Measurements from ENCODE around the gene PPP1R14D. TPM values are rescaled to one million over a fixed set of nuclear protein-coding genes. Genes with fewer than 3 reads are reported as not detected.
A peak's percentile ranks its signal among the peaks of the same experiment; 100 is the strongest.

PPP1R14D gene
- total RNA-seq, 1 experiment from 2014 or later: not detected

GRCh38 chr15:40772014-40772413, 56.5 kb downstream of the PPP1R14D start:
- TF ChIP-seq CTCF (conservative IDR thresholded peaks at IDR 0.05): no peak
- H2BK15ac ChIP-seq (ENCODE audit: low read depth, low read length): no peak overlapping the region
- H2AFZ ChIP-seq (ENCODE audit: low read length): no peak overlapping the region
- no peak overlapping the region for H3K4me2 ChIP-seq (ENCODE audit: insufficient read depth, insufficient read length, low read length)
- no peak overlapping the region for H3K23ac ChIP-seq (ENCODE audit: insufficient read length, low read depth, low read length)
- no peaks in the 10 kb centered on the region for H3K4me1 ChIP-seq (ENCODE audit: insufficient read depth, low read length)
- no peak overlapping the region for H3T11ph ChIP-seq (ENCODE audit: low read length)
- H3K79me2 ChIP-seq (ENCODE audit: insufficient read depth, low read length): no peaks in the 10 kb centered on the region
- no peak overlapping the region for H4K5ac ChIP-seq (ENCODE audit: insufficient read length, low read depth, low read length)
- no peaks in the 10 kb centered on the region for H3K23me2 ChIP-seq (ENCODE audit: insufficient read length, low read depth, low read length, poor library complexity, severe bottlenecking)
- Mint-ChIP-seq H3K4me3 (no peak overlapping the region), H3K9me3 (no peaks in the 10 kb centered on the region), H3K4me1 (peaks cover 3% of the 10 kb centered on the region in 2 experiments), H3K36me3 (ENCODE audit: insufficient read depth in 1 of 3, low read depth in 3 of 3) (peaks cover 11 to 47% (median 26%) of the 10 kb centered on the region in 3 experiments; a peak in 6 of 7 replicates), H3K27me3 (ENCODE audit: low read depth) (no peaks in the 10 kb centered on the region; the same call in 1 of the 2 replicates), H3K27ac (peak overlapping the region in 1 of 3 experiments; percentile 68; a peak in 1 of 7 replicates)
- H3K14ac ChIP-seq (ENCODE audit: insufficient read depth, low read length): no peak overlapping the region
- H2BK120ac ChIP-seq (ENCODE audit: low read depth, low read length, poor library complexity, severe bottlenecking): no peak overlapping the region
- H4K91ac ChIP-seq (ENCODE audit: insufficient read length, low read depth, low read length): no peak overlapping the region
- H2BK12ac ChIP-seq (ENCODE audit: insufficient read length, low read depth, low read length): no peak overlapping the region
- no peak overlapping the region for H3K4ac ChIP-seq (ENCODE audit: low read depth, low read length)
- no peak overlapping the region for H3K9ac ChIP-seq (ENCODE audit: extremely low read depth, insufficient read length, low read length)
- H3K27me3 ChIP-seq (ENCODE audit: insufficient read depth, low read length): no peaks in the 10 kb centered on the region
- no peak overlapping the region for H4K8ac ChIP-seq (replicated peaks; ENCODE audit: insufficient read length, low read depth, low read length)
- DNase-seq: no peak
- WGBS (ENCODE audit: extremely low coverage, insufficient read length, low lambda C conversion rate): no CpG with 5 or more reads among the region's 13 CpGs
- H3K27ac ChIP-seq (ENCODE audit: insufficient read length, low read depth, low read length): no peak overlapping the region
- H3K18ac ChIP-seq (ENCODE audit: insufficient read length, low read depth, low read length): no peak overlapping the region
- H2BK5ac ChIP-seq (ENCODE audit: insufficient read length, low read length): no peak overlapping the region
- H2AK5ac ChIP-seq (ENCODE audit: insufficient read length, low read length): no peak overlapping the region
- no peaks in the 10 kb centered on the region for H4K20me1 ChIP-seq (ENCODE audit: control insufficient read depth, insufficient read depth, insufficient read length)
- no peak overlapping the region for H3K56ac ChIP-seq (ENCODE audit: insufficient read length, low read depth, low read length)
- no peaks in the 10 kb centered on the region for H3K79me1 ChIP-seq (ENCODE audit: insufficient read depth, low read depth, low read length, poor library complexity, severe bottlenecking)
- no peak overlapping the region for H2BK20ac ChIP-seq (ENCODE audit: low read depth, low read length, poor library complexity, severe bottlenecking)
- no peaks in the 10 kb centered on the region for H3K9me3 ChIP-seq (ENCODE audit: control insufficient read depth, low read depth, low read length)

Measured in H9 (cell line).